SK-N-SH treated with all-trans-retinoic acid at 6 μM for 48 hours (cell line): Measurements from ENCODE around the gene LSM14A.

Source experiments
- ATAC-seq: fragments of 200-7000 bp; cut with Tn5 transposase; 3 replicates; pipeline ENCODE4 v1.9.1; 2020; ENCODE audit warnings: mild to moderate bottlenecking, moderate library complexity
- ARNTL ChIP-seq: fragments of 450-650 bp; formaldehyde crosslinking; IDR thresholded peaks from 2 replicates; pipeline ENCODE4 v1.5.0; 2020; ENCODE audit warnings: low read depth, mild to moderate bottlenecking, moderate library complexity, borderline replicate concordance
- BACH2 ChIP-seq: fragments of 250-450 bp; sonication (Bioruptor Pico); IDR thresholded peaks from 2 replicates; pipeline ENCODE4 v1.9.0; 2021; ENCODE audit warnings: mild to moderate bottlenecking, borderline replicate concordance
- CSDC2 ChIP-seq: fragments of 250-450 bp; sonication (Bioruptor Pico); IDR thresholded peaks from 2 replicates; pipeline ENCODE4 v1.5.0; 2020; ENCODE audit warnings: mild to moderate bottlenecking, moderate library complexity
- ESRRG ChIP-seq: fragments of 250-450 bp; sonication (Bioruptor Pico); IDR thresholded peaks from 2 replicates; pipeline ENCODE4 v1.6.1; 2021; ENCODE audit warnings: mild to moderate bottlenecking
- GLIS3 ChIP-seq: fragments of 250-450 bp; sonication (Bioruptor Pico); IDR thresholded peaks from 2 replicates; pipeline ENCODE4 v1.5.0; 2020; ENCODE audit warnings: mild to moderate bottlenecking, moderate library complexity
- OSR1 ChIP-seq: fragments of 250-450 bp; sonication (Bioruptor Pico); IDR thresholded peaks from 2 replicates; pipeline ENCODE4 v1.8.0; 2022; ENCODE audit warnings: moderate library complexity, mild to moderate bottlenecking, inconsistent platforms
- PATZ1 ChIP-seq: fragments of 250-450 bp; sonication (Bioruptor Pico); IDR thresholded peaks from 2 replicates; pipeline ENCODE4 v1.8.0; 2020; ENCODE audit warnings: mild to moderate bottlenecking, moderate library complexity, borderline replicate concordance
- POU6F1 ChIP-seq: fragments of 250-450 bp; sonication (Bioruptor Pico); IDR thresholded peaks from 2 replicates; pipeline ENCODE4 v1.8.0; 2021; ENCODE audit warnings: low read depth, mild to moderate bottlenecking, moderate library complexity, borderline replicate concordance
- PPARA ChIP-seq: fragments of 250-450 bp; sonication (Bioruptor Pico); IDR thresholded peaks from 2 replicates; pipeline ENCODE4 v1.5.0; 2020; ENCODE audit warnings: mild to moderate bottlenecking, borderline replicate concordance
- RARB ChIP-seq: fragments of 250-450 bp; sonication (Bioruptor Pico); IDR thresholded peaks from 2 replicates; pipeline ENCODE4 v1.8.0; 2021; ENCODE audit warnings: mild to moderate bottlenecking, moderate library complexity
- SNAI2 ChIP-seq: fragments of 250-450 bp; sonication (Bioruptor Pico); IDR thresholded peaks from 2 replicates; pipeline ENCODE4 v1.5.0; 2020; ENCODE audit warnings: mild to moderate bottlenecking, moderate library complexity
- TCF4 ChIP-seq: fragments of 250-450 bp; sonication (Bioruptor Pico); IDR thresholded peaks from 2 replicates; pipeline ENCODE4 v1.8.0; 2021; ENCODE audit warnings: mild to moderate bottlenecking, moderate library complexity, borderline replicate concordance
- TOX ChIP-seq: fragments of 250-450 bp; sonication (Bioruptor Pico); IDR thresholded peaks from 2 replicates; pipeline ENCODE4 v1.8.0; 2021; ENCODE audit warnings: mild to moderate bottlenecking, moderate library complexity, borderline replicate concordance
- ZFP3 ChIP-seq: fragments of 250-450 bp; sonication (Bioruptor Pico); IDR thresholded peaks from 2 replicates; pipeline ENCODE4 v1.5.0; 2020; ENCODE audit warnings: mild to moderate bottlenecking, moderate library complexity
- ZFP30 ChIP-seq: fragments of 450-650 bp; formaldehyde crosslinking; IDR thresholded peaks from 2 replicates; pipeline ENCODE4 v1.5.0; 2022; ENCODE audit warnings: mild to moderate bottlenecking, moderate library complexity
- ZNF565 ChIP-seq: fragments of 450-650 bp; formaldehyde crosslinking; conservative IDR thresholded peaks from 2 replicates; pipeline ENCODE4 v1.5.0; 2020; ENCODE audit warnings: low read depth, mild to moderate bottlenecking, moderate library complexity
- ZNF70 ChIP-seq: fragments of 450-650 bp; formaldehyde crosslinking; IDR thresholded peaks from 2 replicates; pipeline ENCODE4 v1.5.0; 2020; ENCODE audit warnings: mild to moderate bottlenecking, moderate library complexity
- ZNF8 ChIP-seq: fragments of 450-650 bp; formaldehyde crosslinking; IDR thresholded peaks from 2 replicates; pipeline ENCODE4 v1.5.0; 2020; ENCODE audit warnings: mild to moderate bottlenecking, moderate library complexity
- TF ChIP-seq, protein P1 (sequence below): fragments of 250-450 bp; sonication (Bioruptor Pico); IDR thresholded peaks from 2 replicates; pipeline ENCODE4 v1.5.1; 2021; ENCODE audit warnings: mild to moderate bottlenecking, moderate library complexity
- TF ChIP-seq, protein P2 (sequence below): fragments of 250-450 bp; sonication (Bioruptor Pico); IDR thresholded peaks from 2 replicates; pipeline ENCODE4 v1.5.1; 2020; ENCODE audit warnings: low read depth, mild to moderate bottlenecking, moderate library complexity
- TF ChIP-seq, protein P3 (sequence below): fragments of 250-450 bp; sonication (Bioruptor Pico); IDR thresholded peaks from 2 replicates; pipeline ENCODE4 v1.5.0; 2020; ENCODE audit warnings: mild to moderate bottlenecking, moderate library complexity

LSM14A gene

GRCh38 chr19:34171877-34172660, at the start of gene LSM14A:
Gene LSM14A, plus strand, starts transcription at chr19:34172504. Its CDS starts 139 bp downstream, at chr19:34172643.
- TF ChIP-seq CSDC2 (CRISPR knock-in tag), result peak; percentile 78; the same call in 1 of the 2 replicates
- no peak for TF ChIP-seq POU6F1 (CRISPR knock-in tag)
- no peak for TF ChIP-seq SNAI2
- TF ChIP-seq TOX (CRISPR knock-in tag), result no peak
- 0 out of 2 replicates have a peak, but pooled peaks have one; percentile 42 for TF ChIP-seq ZFP3 (CRISPR knock-in tag)
- TF ChIP-seq GLIS3 (CRISPR knock-in tag), result no peak; the same call in 1 of the 2 replicates
- TF ChIP-seq, protein P1, sequence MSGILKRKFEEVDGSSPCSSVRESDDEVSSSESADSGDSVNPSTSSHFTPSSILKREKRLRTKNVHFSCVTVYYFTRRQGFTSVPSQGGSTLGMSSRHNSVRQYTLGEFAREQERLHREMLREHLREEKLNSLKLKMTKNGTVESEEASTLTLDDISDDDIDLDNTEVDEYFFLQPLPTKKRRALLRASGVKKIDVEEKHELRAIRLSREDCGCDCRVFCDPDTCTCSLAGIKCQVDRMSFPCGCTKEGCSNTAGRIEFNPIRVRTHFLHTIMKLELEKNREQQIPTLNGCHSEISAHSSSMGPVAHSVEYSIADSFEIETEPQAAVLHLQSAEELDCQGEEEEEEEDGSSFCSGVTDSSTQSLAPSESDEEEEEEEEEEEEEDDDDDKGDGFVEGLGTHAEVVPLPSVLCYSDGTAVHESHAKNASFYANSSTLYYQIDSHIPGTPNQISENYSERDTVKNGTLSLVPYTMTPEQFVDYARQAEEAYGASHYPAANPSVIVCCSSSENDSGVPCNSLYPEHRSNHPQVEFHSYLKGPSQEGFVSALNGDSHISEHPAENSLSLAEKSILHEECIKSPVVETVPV (CRISPR knock-in tag), result no peak
- peak; percentile 83 for ATAC-seq

- TF ChIP-seq, protein P2, sequence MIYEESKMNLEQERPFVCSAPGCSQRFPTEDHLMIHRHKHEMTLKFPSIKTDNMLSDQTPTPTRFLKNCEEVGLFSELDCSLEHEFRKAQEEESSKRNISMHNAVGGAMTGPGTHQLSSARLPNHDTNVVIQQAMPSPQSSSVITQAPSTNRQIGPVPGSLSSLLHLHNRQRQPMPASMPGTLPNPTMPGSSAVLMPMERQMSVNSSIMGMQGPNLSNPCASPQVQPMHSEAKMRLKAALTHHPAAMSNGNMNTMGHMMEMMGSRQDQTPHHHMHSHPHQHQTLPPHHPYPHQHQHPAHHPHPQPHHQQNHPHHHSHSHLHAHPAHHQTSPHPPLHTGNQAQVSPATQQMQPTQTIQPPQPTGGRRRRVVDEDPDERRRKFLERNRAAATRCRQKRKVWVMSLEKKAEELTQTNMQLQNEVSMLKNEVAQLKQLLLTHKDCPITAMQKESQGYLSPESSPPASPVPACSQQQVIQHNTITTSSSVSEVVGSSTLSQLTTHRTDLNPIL (CRISPR knock-in tag), result no peak
- TF ChIP-seq PPARA (no peak), TCF4 (CRISPR knock-in tag) (no peak), SNAI2 (no peak), BACH2 (no peak), ZFP3 (CRISPR knock-in tag) (no peak), GLIS3 (CRISPR knock-in tag) (no peak), ZNF8 (CRISPR knock-in tag) (no peak), ZNF565 (no peak), CSDC2 (CRISPR knock-in tag) (no peak), ESRRG (no peak), OSR1 (CRISPR knock-in tag) (no peak), ZNF70 (no peak), ARNTL (CRISPR knock-in tag) (no peak), ZFP30 (CRISPR knock-in tag) (no peak), RARB (CRISPR knock-in tag) (no peak), PATZ1 (no peak)
- TF ChIP-seq, protein P1 (CRISPR knock-in tag), result no peak
- TF ChIP-seq, protein P3, sequence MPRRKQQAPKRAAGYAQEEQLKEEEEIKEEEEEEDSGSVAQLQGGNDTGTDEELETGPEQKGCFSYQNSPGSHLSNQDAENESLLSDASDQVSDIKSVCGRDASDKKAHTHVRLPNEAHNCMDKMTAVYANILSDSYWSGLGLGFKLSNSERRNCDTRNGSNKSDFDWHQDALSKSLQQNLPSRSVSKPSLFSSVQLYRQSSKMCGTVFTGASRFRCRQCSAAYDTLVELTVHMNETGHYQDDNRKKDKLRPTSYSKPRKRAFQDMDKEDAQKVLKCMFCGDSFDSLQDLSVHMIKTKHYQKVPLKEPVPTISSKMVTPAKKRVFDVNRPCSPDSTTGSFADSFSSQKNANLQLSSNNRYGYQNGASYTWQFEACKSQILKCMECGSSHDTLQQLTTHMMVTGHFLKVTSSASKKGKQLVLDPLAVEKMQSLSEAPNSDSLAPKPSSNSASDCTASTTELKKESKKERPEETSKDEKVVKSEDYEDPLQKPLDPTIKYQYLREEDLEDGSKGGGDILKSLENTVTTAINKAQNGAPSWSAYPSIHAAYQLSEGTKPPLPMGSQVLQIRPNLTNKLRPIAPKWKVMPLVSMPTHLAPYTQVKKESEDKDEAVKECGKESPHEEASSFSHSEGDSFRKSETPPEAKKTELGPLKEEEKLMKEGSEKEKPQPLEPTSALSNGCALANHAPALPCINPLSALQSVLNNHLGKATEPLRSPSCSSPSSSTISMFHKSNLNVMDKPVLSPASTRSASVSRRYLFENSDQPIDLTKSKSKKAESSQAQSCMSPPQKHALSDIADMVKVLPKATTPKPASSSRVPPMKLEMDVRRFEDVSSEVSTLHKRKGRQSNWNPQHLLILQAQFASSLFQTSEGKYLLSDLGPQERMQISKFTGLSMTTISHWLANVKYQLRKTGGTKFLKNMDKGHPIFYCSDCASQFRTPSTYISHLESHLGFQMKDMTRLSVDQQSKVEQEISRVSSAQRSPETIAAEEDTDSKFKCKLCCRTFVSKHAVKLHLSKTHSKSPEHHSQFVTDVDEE (CRISPR knock-in tag), result no peak
- ATAC-seq, result no peak
Measured at GRCh38 chr19:34124828-34125227, 47.5 kb upstream of the LSM14A start.
